GM23248 (cell line): ENCODE results near the gene HSH2D.

Experiments used
- EZH2 ChIP-seq: fragments of 200-600 bp; sonication (generic); IDR thresholded peaks from 2 replicates; pipeline ENCODE4 v1.6.1; 2018; ENCODE audit warnings: antibody characterized with exemption, mild to moderate bottlenecking; ENCODE audit not compliant: insufficient read depth, poor library complexity, severe bottlenecking
- EZH2phosphoT487 ChIP-seq: fragments of 200-600 bp; sonication (generic); IDR thresholded peaks from 2 replicates; pipeline ENCODE4 v1.6.1; 2018; ENCODE audit warnings: antibody characterized with exemption, moderate library complexity, mild to moderate bottlenecking, low read depth; ENCODE audit not compliant: insufficient read depth

GRCh38 chr19:16127080-16127479, 16.4 kb upstream of the HSH2D start:
- TF ChIP-seq EZH2 (no peak), EZH2phosphoT487 (no peak)
